Keratinocyte (primary cell): ENCODE results near the gene TMEM74B. TPM values are rescaled to one million over a fixed set of nuclear protein-coding genes. Genes with fewer than 3 reads are reported as not detected.

Experiments used
- DNase-seq: peaks from one replicate; pipeline ENCODE4 v3.0.0-alpha.2; 2011; ENCODE audit warnings: low read depth, missing footprints, low spot score
- FAIRE-seq: peaks from 2 replicates; lab custom pipeline; 2011; peaks lifted over from hg19 to GRCh38; lab: Jason Lieb, UNC
- H2AFZ ChIP-seq: 2 replicates; pipeline ENCODE4 v1.6.0; 2012; ENCODE audit warnings: low read length, control low read depth, inconsistent platforms; ENCODE audit not compliant: control insufficient read depth
- H3K27ac ChIP-seq: 2 replicates; pipeline ENCODE4 v1.5.1; 2011; ENCODE audit warnings: low read length; ENCODE audit not compliant: control insufficient read depth, insufficient read depth
- H3K27me3 ChIP-seq: 3 replicates; pipeline ENCODE4 v1.6.0; 2011; ENCODE audit warnings: low read length; ENCODE audit not compliant: control insufficient read depth, insufficient read depth; ENCODE audit errors: extremely low read depth
- H3K36me3 ChIP-seq, 2 experiments: 2 replicates in 1 of 2; 3 replicates in 1 of 2; pipeline ENCODE4 v1.5.1; 2011; ENCODE audit warnings: low read length in 2 of 2, mild to moderate bottlenecking in 1 of 2; ENCODE audit not compliant: control insufficient read depth in 2 of 2, insufficient read depth in 2 of 2; ENCODE audit errors: extremely low read depth in 1 of 2
- H3K4me1 ChIP-seq: 3 replicates; pipeline ENCODE4 v1.5.1; 2011; ENCODE audit warnings: low read length; ENCODE audit not compliant: control insufficient read depth, insufficient read depth; ENCODE audit errors: extremely low read depth
- H3K4me2 ChIP-seq: 3 replicates; pipeline ENCODE4 v1.6.0; 2011; ENCODE audit warnings: low read depth, low read length; ENCODE audit not compliant: control insufficient read depth, insufficient read depth; ENCODE audit errors: extremely low read depth
- H3K4me3 ChIP-seq, 3 experiments: fragments of 200-600 bp in 1 of 3; sonication (generic) in 1 of 3; 2 replicates in 2 of 3; 3 replicates in 1 of 3; pipeline ENCODE4 v1.5.1; 2011 to 2016; ENCODE audit warnings: low read length in 3 of 3, mild to moderate bottlenecking in 3 of 3, control low read depth in 2 of 3, inconsistent platforms in 1 of 3, low read depth in 1 of 3, mixed read lengths in 1 of 3, mixed run types in 1 of 3, moderate library complexity in 1 of 3; ENCODE audit not compliant: control insufficient read depth in 2 of 3, insufficient read depth in 2 of 3; ENCODE audit errors: extremely low read depth in 1 of 3
- H3K79me2 ChIP-seq: 2 replicates; pipeline ENCODE4 v1.6.0; 2012; ENCODE audit warnings: low read length; ENCODE audit not compliant: control insufficient read depth, insufficient read depth
- H3K9ac ChIP-seq: 3 replicates; pipeline ENCODE4 v1.6.0; 2011; ENCODE audit warnings: low read length; ENCODE audit not compliant: control insufficient read depth, insufficient read depth; ENCODE audit errors: extremely low read depth
- H3K9me1 ChIP-seq: 3 replicates; pipeline ENCODE4 v1.6.0; 2011; ENCODE audit warnings: low read length; ENCODE audit not compliant: control insufficient read depth, insufficient read depth; ENCODE audit errors: extremely low read depth
- H3K9me3 ChIP-seq: 2 replicates; pipeline ENCODE4 v1.5.1; 2012; ENCODE audit warnings: low read depth, low read length; ENCODE audit not compliant: control insufficient read depth
- H4K20me1 ChIP-seq: 3 replicates; pipeline ENCODE4 v1.6.0; 2011; ENCODE audit warnings: low read length; ENCODE audit not compliant: control insufficient read depth, insufficient read depth; ENCODE audit errors: extremely low read depth
- CTCF ChIP-seq, 3 experiments: IDR thresholded peaks in 1 of 3; conservative IDR thresholded peaks in 1 of 3; optimal IDR thresholded peaks in 1 of 3; 2 replicates in 2 of 3; 3 replicates in 1 of 3; pipeline versions ENCODE3 to v1.5.1; 2011; ENCODE audit warnings: low read length in 3 of 3, mild to moderate bottlenecking in 3 of 3, moderate library complexity in 2 of 3, control low read depth in 1 of 3, inconsistent platforms in 1 of 3; ENCODE audit not compliant: insufficient read depth in 2 of 3; ENCODE audit errors: extremely low read depth in 1 of 3
- EZH2 ChIP-seq: IDR thresholded peaks from one replicate; pipeline ENCODE4 v1.6.1; 2012; ENCODE audit warnings: inconsistent platforms, mild to moderate bottlenecking, low read length, moderate library complexity
- dilution Hi-C: fragments of 300-500 bp; cut with MboI; formaldehyde crosslinking; loops from one replicate; pipeline ENCODE4 v1.7.0; 2020; ENCODE audit warnings: low sequenced_read_pairs; ENCODE audit not compliant: extremely low pct_ligation_motif_present
- polyA plus RNA-seq, 5 experiments: library from polyadenylated mRNA; depleted of rRNA in 3 of 5; stranded (reverse) in 3 of 5; stranded (forward) in 1 of 5; unstranded in 1 of 5; fragments of >200 nt; gene quantifications; 1 replicate in 1 of 5; 2 replicates in 3 of 5; 3 replicates in 1 of 5; pipeline versions ENCODE4 v1.2.1 to v1.2.3, GENCODE V29; 2011 to 2012; ENCODE audit warnings: missing spikeins in 2 of 5, low read depth in 1 of 5, low replicate concordance in 1 of 5

The TMEM74B gene
- polyA plus RNA-seq, 1 donor (not counting 4 experiments of a cell fraction or from before 2014, with no cell fraction given): 0.58 TPM

- Histone ChIP-seq H3K36me3 (no peaks in the 10 kb centered on the region), H3K4me2 (no peak within 1 kb of the TSS), H3K27ac (no peak within 1 kb of the TSS), H3K9me1 (no peaks in the 10 kb centered on the region), H3K9ac (no peak within 1 kb of the TSS), H3K79me2 (no peaks in the 10 kb centered on the region), H2AFZ (no peak within 1 kb of the TSS), H4K20me1 (no peaks in the 10 kb centered on the region), H3K4me1 (no peaks in the 10 kb centered on the region), H3K27me3 (peaks cover 7% of the 10 kb centered on the region), H3K4me3 (no peak within 1 kb of the TSS), H3K9me3 (no peaks in the 10 kb centered on the region)
- no peak for TF ChIP-seq EZH2
- TF ChIP-seq CTCF (optimal IDR thresholded peaks at IDR 0.05 in 1 of 3, IDR thresholded peaks at IDR 0.05 in 1 of 3, conservative IDR thresholded peaks at IDR 0.05 in 1 of 3; ENCODE audit: extremely low read depth in 1 of 3, insufficient read depth in 2 of 3, low read length in 3 of 3): no peak
- dilution Hi-C loops: no loop called here
- DNase-seq (no peak), FAIRE-seq (no peak)
Observed at GRCh38 chr20:1202762-1203504, 18.2 kb upstream of the TMEM74B start, which contains the start of gene C20orf202. Gene C20orf202 (plus strand): TSS chr20:1203454. CDS start chr20:1203586, 132 bp downstream.

GRCh38 chr20:1199964-1200363 is 15.2 kb upstream of the TMEM74B start:
- peaks cover 9% of the 10 kb centered on the region for H3K27me3 ChIP-seq
- H3K79me2 ChIP-seq: no peaks in the 10 kb centered on the region
- no peaks in the 10 kb centered on the region for H3K9me1 ChIP-seq
- H2AFZ ChIP-seq: no peak overlapping the region
- TF ChIP-seq EZH2 (no peak), CTCF (optimal IDR thresholded peaks at IDR 0.05 in 1 of 3, IDR thresholded peaks at IDR 0.05 in 1 of 3, conservative IDR thresholded peaks at IDR 0.05 in 1 of 3; ENCODE audit: extremely low read depth in 1 of 3, insufficient read depth in 2 of 3, low read length in 3 of 3) (no peak)
- H3K4me2 ChIP-seq: no peak overlapping the region
- H3K9me3 ChIP-seq: no peaks in the 10 kb centered on the region
- dilution Hi-C loops: no loop called here
- H3K4me1 ChIP-seq: no peaks in the 10 kb centered on the region
- no peak overlapping the region for H3K4me3 ChIP-seq
- no peaks in the 10 kb centered on the region for H3K36me3 ChIP-seq
- no peak overlapping the region for H3K9ac ChIP-seq
- H3K27ac ChIP-seq: no peak overlapping the region
- FAIRE-seq (peak; percentile 17), DNase-seq (no peak)
- no peaks in the 10 kb centered on the region for H4K20me1 ChIP-seq
